GM06990 (cell line): Measurements from ENCODE around the gene ERBB4.

Experiments used
- DNase-seq: peaks from one replicate; pipeline ENCODE4 v3.0.0-alpha.2; 2011; ENCODE audit not compliant: insufficient read length; ENCODE audit errors: extremely low read depth
- H3K27me3 ChIP-seq: replicated peaks from 2 replicates; pipeline ENCODE4 v1.6.0; 2011; ENCODE audit warnings: low read length; ENCODE audit not compliant: control insufficient read depth, insufficient read depth
- H3K36me3 ChIP-seq: 2 replicates; pipeline ENCODE4 v1.5.1; 2011; ENCODE audit warnings: low read length; ENCODE audit not compliant: control insufficient read depth, insufficient read depth
- H3K4me3 ChIP-seq: replicated peaks from 2 replicates; pipeline ENCODE4 v1.5.1; 2011; ENCODE audit warnings: low read depth, mild to moderate bottlenecking, control low read depth, low read length
- TF ChIP-seq, protein P1 (sequence below): IDR thresholded peaks from 2 replicates; pipeline ENCODE4 v1.5.1; 2011; ENCODE audit warnings: low read length, control low read depth, mild to moderate bottlenecking, inconsistent platforms; ENCODE audit not compliant: insufficient read depth, poor library complexity, severe bottlenecking

Gene ERBB4

DNA sequence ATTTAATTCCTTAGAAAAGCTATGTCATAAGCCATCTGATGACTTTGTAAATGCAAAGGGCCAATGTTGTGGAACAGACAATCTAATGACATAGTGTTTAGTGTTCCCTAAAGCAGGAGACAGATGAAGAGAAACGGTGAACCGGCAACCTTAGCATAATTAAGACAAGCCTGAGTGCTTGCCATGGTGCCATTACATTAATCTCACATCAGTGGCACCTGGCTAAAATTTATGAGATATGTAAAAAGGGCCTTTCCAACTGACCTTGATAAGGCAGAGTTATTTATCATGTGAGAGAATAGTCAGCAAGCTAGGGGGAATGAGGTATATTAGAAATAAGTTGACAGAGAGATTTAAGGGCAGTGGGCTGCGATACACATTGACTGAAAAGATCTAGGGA lies 261.8 kb downstream of the ERBB4 start:
- TF ChIP-seq, protein P1, sequence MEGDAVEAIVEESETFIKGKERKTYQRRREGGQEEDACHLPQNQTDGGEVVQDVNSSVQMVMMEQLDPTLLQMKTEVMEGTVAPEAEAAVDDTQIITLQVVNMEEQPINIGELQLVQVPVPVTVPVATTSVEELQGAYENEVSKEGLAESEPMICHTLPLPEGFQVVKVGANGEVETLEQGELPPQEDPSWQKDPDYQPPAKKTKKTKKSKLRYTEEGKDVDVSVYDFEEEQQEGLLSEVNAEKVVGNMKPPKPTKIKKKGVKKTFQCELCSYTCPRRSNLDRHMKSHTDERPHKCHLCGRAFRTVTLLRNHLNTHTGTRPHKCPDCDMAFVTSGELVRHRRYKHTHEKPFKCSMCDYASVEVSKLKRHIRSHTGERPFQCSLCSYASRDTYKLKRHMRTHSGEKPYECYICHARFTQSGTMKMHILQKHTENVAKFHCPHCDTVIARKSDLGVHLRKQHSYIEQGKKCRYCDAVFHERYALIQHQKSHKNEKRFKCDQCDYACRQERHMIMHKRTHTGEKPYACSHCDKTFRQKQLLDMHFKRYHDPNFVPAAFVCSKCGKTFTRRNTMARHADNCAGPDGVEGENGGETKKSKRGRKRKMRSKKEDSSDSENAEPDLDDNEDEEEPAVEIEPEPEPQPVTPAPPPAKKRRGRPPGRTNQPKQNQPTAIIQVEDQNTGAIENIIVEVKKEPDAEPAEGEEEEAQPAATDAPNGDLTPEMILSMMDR = no peak
- Histone ChIP-seq H3K36me3 (no peaks in the 10 kb centered on the region), H3K27me3 (no peaks in the 10 kb centered on the region), H3K4me3 (no peak overlapping the region)
- no peak for DNase-seq

DNA sequence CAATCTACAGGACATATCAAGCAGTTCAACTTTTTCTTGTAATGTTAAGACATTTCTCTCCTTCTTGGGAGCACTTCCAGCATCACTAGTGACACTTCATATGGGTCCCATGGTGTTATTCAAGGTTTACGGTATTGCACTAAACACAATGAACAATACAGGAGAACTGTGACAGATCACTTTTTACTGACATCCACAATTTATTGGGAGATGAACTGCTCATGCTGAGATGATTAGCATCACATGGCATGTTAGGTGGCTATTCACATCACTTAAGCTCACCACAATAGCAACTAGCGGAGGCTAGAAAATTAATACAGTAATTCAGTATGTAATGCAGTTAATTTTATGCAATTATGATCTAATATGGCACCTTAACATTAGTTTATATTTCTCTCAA lies 264.4 kb downstream of the ERBB4 start:
- H3K4me3 ChIP-seq = no peak overlapping the region
- no peaks in the 10 kb centered on the region for H3K27me3 ChIP-seq
- DNase-seq = no peak
- TF ChIP-seq, protein P1 = no peak
- no peaks in the 10 kb centered on the region for H3K36me3 ChIP-seq

- TF ChIP-seq, protein P1 = no peak
Observed at GRCh38 chr2:212271583-212271982, 267.0 kb downstream of the ERBB4 start.

DNA sequence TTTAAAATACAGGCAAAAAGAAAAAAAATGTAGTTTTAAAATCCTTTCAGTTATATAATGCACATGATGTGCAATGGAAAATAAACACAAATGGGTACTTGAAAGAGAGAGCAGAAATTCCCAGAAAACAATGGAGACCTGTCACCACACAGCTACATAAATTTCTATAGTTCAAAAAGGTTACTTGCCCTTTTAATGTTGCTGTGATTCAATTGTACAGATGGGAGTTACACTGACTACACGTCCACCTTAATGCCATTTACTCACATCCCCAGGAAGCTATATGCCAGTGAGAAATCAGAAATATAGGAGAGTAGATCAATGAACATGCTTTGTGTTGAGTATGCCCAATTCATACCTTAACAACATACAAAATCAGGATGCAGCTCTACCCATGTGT lies 269.6 kb downstream of the ERBB4 start:
- no peak for DNase-seq
- Histone ChIP-seq H3K4me3 (no peak overlapping the region), H3K36me3 (no peaks in the 10 kb centered on the region), H3K27me3 (no peaks in the 10 kb centered on the region)
- TF ChIP-seq, protein P1 = no peak

More at GRCh38 chr2:212271583-212271982, 267.0 kb downstream of the ERBB4 start:
- Histone ChIP-seq H3K36me3 (no peaks in the 10 kb centered on the region), H3K27me3 (no peaks in the 10 kb centered on the region), H3K4me3 (no peak overlapping the region)
- DNase-seq = no peak

GRCh38 chr2:212266297-212266696 lies 272.3 kb downstream of the ERBB4 start:
- TF ChIP-seq, protein P1 = no peak

GRCh38 chr2:212265777-212266176 lies 272.8 kb downstream of the ERBB4 start:
- H3K4me3 ChIP-seq = no peak overlapping the region
- no peak for DNase-seq
- H3K27me3 ChIP-seq = no peaks in the 10 kb centered on the region
- no peaks in the 10 kb centered on the region for H3K36me3 ChIP-seq
- TF ChIP-seq, protein P1 = no peak

More at GRCh38 chr2:212266297-212266696, 272.3 kb downstream of the ERBB4 start:
- no peaks in the 10 kb centered on the region for H3K36me3 ChIP-seq
- H3K27me3 ChIP-seq = no peaks in the 10 kb centered on the region
- DNase-seq = no peak
- H3K4me3 ChIP-seq = no peak overlapping the region
